HG03108 (cell line): ENCODE results near the gene ETDB.
"Not testable (repeated sequence)": the region's sequence is repeated elsewhere in the genome, so short reads cannot be mapped to it uniquely, and the experiment has no call there.

Experiments used
- ATAC-seq: cut with Tn5 transposase; IDR thresholded peaks from one replicate; pipeline ENCODE4 v1.9.1; 2021; ENCODE audit warnings: moderate library complexity; ENCODE audit not compliant: unreplicated experiment

The ETDB gene

DNA sequence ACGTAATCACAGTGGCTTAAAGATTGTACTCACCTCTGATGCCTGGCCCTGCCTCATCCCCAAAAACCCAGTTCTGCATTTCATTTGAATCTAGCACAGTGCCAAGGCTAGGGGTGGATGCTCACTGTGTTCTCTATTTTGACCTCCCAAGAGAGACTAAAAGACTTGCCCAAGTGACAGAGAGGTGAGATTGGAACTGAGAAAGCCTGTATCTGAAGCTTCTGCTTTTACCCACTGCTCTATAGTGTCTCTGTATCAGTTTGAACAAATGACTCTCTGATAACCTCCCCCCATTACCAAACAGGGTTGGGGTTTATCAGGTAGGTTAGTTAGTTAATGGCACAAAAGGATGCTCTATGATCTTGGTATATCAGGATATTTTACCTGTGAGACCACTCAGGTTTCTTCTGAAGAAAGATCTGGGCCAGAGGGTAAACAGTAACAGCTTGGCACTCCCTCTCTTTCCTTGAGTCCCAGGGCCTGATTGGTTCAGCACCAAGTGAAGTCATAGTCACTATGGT, at the start of gene ETDB:
Gene ETDB, minus strand, starts transcription at position 471 of the 521 bp plus-strand sequence. CDS start 1,265 bp downstream, outside the sequence.
- ATAC-seq = not testable (repeated sequence)

GRCh38 chrX:135169534-135169933, 49.2 kb upstream of the ETDB start:
- not testable (repeated sequence) for ATAC-seq

DNA sequence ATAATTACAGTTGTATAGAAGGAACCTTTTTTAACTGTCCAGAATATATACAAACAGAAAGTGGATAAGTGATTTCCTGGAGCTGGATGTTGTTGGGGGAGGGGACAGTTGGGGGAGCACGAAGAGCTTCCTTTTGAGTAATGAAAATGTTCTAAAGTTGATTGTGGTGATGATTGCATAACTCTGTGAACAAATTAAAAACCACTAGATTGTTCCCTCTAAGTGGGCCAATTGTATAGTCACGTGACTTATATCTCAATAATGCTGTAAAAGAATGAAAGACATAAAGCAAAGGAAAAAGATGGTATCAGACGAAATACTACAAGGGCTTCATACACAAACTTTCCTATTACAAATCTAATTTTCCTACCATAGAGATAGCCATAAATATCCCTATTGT, 48.2 kb upstream of the ETDB start:
- no peak for ATAC-seq

GRCh38 chrX:135154688-135155087, 34.4 kb upstream of the ETDB start:
- not testable (repeated sequence) for ATAC-seq

DNA sequence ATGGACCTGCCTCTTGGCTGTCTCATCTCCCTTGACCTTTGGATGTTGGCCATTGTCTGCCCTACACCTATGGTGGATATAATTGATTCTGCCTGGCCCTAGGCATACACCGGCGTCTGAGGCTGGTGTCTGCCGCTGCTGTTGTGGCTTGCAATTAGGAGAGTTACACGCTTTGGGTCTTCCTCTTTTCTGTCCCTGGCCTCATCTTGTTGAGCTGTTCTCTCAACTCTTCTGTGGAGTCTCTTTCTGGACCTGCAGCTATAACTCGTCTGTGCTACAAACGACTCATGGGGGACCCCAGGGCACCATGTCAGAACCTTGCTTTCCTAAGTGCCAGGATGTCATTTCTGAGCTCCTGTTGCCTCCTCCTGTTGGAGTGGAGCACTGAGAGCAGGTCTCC, 5.8 kb upstream of the ETDB start:
- not testable (repeated sequence) for ATAC-seq

DNA sequence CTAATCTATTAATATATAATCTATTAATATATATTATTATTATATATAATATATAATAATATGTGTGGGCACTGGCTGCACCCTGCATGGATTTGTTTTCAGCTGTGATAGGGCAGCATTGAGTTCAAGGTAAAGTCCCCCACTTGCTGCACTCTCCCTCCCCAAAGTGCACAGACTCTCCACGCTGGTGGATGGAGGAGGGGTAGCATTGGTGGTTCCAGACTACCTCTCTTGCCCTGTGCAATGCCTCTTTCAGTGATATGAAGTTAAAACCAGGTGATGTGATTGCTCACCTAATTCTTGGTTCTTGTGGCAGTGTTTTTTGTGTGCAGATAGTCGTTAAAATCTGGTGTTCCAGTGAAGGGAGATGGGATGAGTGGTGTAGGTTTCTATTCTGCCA, 4.3 kb downstream of the ETDB start:
- not testable (repeated sequence) for ATAC-seq

GRCh38 chrX:135114392-135114791, 5.9 kb downstream of the ETDB start:
- ATAC-seq = peak; percentile 92

DNA sequence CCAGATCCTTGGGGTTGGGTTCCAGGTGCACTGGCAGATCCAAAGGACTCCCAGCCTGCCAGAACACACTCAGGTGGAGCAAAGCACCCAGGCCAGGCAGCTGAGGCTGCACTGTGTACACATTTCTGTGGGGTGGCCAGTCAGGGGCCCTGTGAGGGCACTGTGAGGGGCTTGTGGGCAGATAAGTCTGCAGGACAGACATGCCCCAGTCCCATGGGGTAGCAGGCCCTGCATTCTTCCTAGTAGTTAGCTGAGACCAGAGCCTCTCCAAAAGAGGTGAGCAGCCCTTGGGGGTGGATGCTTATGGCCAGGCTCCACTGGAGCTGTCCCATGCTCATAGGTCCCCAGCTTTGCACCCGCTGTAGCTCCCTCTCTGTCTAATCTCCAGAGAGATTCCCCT, 7.6 kb downstream of the ETDB start:
- ATAC-seq = no peak

GRCh38 chrX:135112096-135112729, 8.1 kb downstream of the ETDB start:
- no peak for ATAC-seq

DNA sequence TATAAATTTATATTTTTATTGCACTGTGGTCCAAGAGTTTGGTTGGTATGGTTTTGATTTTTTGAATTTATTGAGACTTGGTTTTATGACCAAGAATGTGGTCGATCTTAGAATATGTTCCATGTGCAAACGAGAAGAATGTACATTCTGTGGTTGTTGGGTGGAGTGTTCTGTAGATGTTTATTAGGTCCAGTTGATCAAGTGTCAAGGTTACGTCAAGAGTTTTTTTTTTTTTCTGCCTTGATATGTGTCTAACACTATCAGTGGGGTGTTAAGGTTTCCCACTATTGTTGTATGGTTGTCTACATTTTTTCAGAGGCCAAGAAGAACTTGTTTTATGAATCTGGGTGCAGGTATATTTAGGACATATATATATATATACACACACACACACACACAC, 10.8 kb downstream of the ETDB start:
- no peak for ATAC-seq

GRCh38 chrX:135099493-135099783, 20.9 kb downstream of the ETDB start:
- no peak for ATAC-seq

GRCh38 chrX:135097196-135097744, 23.1 kb downstream of the ETDB start:
- ATAC-seq = not testable (repeated sequence)

DNA sequence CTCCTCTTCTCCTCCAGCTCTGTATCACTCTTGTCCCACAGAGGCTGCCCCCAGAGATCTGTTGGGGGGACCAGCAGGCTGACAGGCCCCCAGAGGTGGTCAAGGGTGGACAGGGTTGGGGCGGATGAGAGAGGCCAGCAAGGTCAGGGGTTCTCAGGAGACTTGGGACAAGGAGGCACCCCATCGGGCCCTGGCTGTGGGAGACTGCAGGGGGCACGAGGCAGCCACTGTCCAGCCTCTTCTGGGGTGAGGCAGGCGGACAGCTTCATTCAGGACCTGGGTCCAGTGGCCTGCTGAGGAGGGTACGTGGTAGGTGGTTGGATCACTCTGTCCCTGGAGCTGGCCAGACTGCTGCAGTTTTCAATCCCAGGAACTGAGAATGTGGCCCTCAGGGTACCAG, 24.6 kb downstream of the ETDB start:
- no peak for ATAC-seq

GRCh38 chrX:135094726-135095125, 25.6 kb downstream of the ETDB start:
- no peak for ATAC-seq

DNA sequence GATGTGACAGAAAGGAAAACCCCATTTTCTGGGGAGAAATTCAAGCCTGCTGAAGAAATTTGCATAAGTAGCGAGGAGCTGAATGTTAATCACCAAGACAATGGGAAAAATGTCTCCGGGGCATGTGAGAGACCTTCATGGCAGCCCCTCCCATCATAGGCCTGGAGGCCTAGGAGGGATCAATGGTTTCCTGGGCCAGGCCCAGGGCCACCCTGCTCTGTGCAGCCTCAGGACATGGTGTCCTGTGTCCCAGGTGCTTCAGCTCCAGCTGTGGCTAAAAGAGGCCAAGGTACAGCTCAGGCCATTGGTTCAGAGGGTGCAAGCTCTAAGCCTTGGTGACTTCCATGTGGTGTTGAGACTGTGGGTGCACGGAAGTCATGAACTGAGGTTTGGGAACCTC, 31.2 kb downstream of the ETDB start:
- no peak for ATAC-seq

GRCh38 chrX:135087867-135088266, 32.5 kb downstream of the ETDB start:
- ATAC-seq = no peak

- ATAC-seq = peak; percentile 96
Observed at GRCh38 chrX:135086197-135086854, 34.0 kb downstream of the ETDB start.

GRCh38 chrX:135081693-135082404, 38.5 kb downstream of the ETDB start:
- ATAC-seq = no peak
